Umbilical cord (tissue), 1 donor: ENCODE measurements around the gene PFDN5. TPM values are rescaled to one million over a fixed set of nuclear protein-coding genes. Genes with fewer than 3 reads are reported as not detected.

Experiments
- total RNA-seq: library from RNA; depleted of rRNA; stranded (reverse); fragments of >200 nt; gene quantifications from one replicate; pipeline ENCODE4 v1.2.3, GENCODE V29; 2014; ENCODE audit warnings: low replicate concordance; ENCODE audit not compliant: insufficient read depth

PFDN5 gene
- total RNA-seq, 1 donor from 2014 or later, result 454 TPM

Other genes with a start within 250 kb of the PFDN5 start
- gene TNS2, start 245.5 kb upstream of the PFDN5 start, total RNA-seq, result 39.7 TPM
- 14.2 TPM for gene SPRYD3, start 216.2 kb upstream of the PFDN5 start, total RNA-seq
- gene IGFBP6, start 197.9 kb upstream of the PFDN5 start, total RNA-seq, result 112 TPM
- not detected for gene SOAT2, start 192.1 kb upstream of the PFDN5 start, total RNA-seq
- gene ZNF740, start 114.8 kb upstream of the PFDN5 start, total RNA-seq, result 14.9 TPM
- gene CSAD, start 114.6 kb upstream of the PFDN5 start, total RNA-seq, result 11.1 TPM
- not detected for gene ITGB7, start 88.3 kb upstream of the PFDN5 start, total RNA-seq
- 5.8 TPM for gene RARG, start 63.3 kb upstream of the PFDN5 start, total RNA-seq
- gene ESPL1, start 27.2 kb upstream of the PFDN5 start, total RNA-seq, result 8.4 TPM
- gene MYG1, start 4.2 kb downstream of the PFDN5 start, total RNA-seq, result 17.8 TPM
- 38.3 TPM for gene AAAS, start 26.1 kb downstream of the PFDN5 start, total RNA-seq
- gene SP7, start 40.8 kb downstream of the PFDN5 start, total RNA-seq, result 0.24 TPM
- 28.6 TPM for gene SP1, start 84.6 kb downstream of the PFDN5 start, total RNA-seq
- not detected for gene AMHR2, start 128.3 kb downstream of the PFDN5 start, total RNA-seq
- 26.0 TPM for gene PRR13, start 146.2 kb downstream of the PFDN5 start, total RNA-seq
- 284 TPM for gene PCBP2, start 156.6 kb downstream of the PFDN5 start, total RNA-seq
- gene MAP3K12, start 203.9 kb downstream of the PFDN5 start, total RNA-seq, result 10.8 TPM
- gene TARBP2, start 205.7 kb downstream of the PFDN5 start, total RNA-seq, result 21.7 TPM
- not detected for gene NPFF, start 211.9 kb downstream of the PFDN5 start, total RNA-seq